ENCODE data around the gene PROX1.

PROX1 gene

GRCh38 chr1:214027498-214027897 lies 39.7 kb downstream of the PROX1 start:
- no peak for DNase-seq

GRCh38 chr1:214028095-214028494 lies 40.3 kb downstream of the PROX1 start:
- DNase-seq: no peak

GRCh38 chr1:214028649-214029406 lies 41.1 kb downstream of the PROX1 start:
- DNase-seq: no peak

GRCh38 chr1:214029796-214030195 lies 42.0 kb downstream of the PROX1 start:
- DNase-seq: peak; percentile 43

- no peak for DNase-seq
Observed at GRCh38 chr1:214031267-214031650, 43.5 kb downstream of the PROX1 start.

- no peak for DNase-seq
Observed at GRCh38 chr1:214037468-214037867, 49.7 kb downstream of the PROX1 start.

GRCh38 chr1:214039394-214040018 lies 51.7 kb downstream of the PROX1 start:
- no peak for DNase-seq

- no peak for DNase-seq
Observed at GRCh38 chr1:214043167-214043566, 55.4 kb downstream of the PROX1 start.

GRCh38 chr1:214044438-214045214 lies 56.9 kb downstream of the PROX1 start:
- DNase-seq: no peak

GRCh38 chr1:214050513-214051401 lies 63.0 kb downstream of the PROX1 start:
- no peak for DNase-seq

- no peak for DNase-seq
Observed at GRCh38 chr1:214051786-214052185, 64.0 kb downstream of the PROX1 start.

GRCh38 chr1:214058076-214058475 lies 70.3 kb downstream of the PROX1 start:
- no peak for DNase-seq

- DNase-seq: no peak
Observed at GRCh38 chr1:214066190-214066589, 78.4 kb downstream of the PROX1 start.

- no peak for DNase-seq
Observed at GRCh38 chr1:214066936-214067335, 79.2 kb downstream of the PROX1 start.

GRCh38 chr1:214067397-214067796 lies 79.6 kb downstream of the PROX1 start:
- no peak for DNase-seq

GRCh38 chr1:214067853-214068703 lies 80.3 kb downstream of the PROX1 start:
- no peak for DNase-seq

GRCh38 chr1:214068979-214069378 lies 81.2 kb downstream of the PROX1 start:
- no peak for DNase-seq

GRCh38 chr1:214071469-214071868 lies 83.7 kb downstream of the PROX1 start:
- no peak for DNase-seq

- no peak for DNase-seq
Observed at GRCh38 chr1:214072426-214073157, 84.8 kb downstream of the PROX1 start.

- no peak for DNase-seq
Observed at GRCh38 chr1:214074477-214074876, 86.7 kb downstream of the PROX1 start.
